ENCODE data around the gene CLHC1.
"Not testable (repeated sequence)": the region's sequence is repeated elsewhere in the genome, so short reads cannot be mapped to it uniquely, and the experiment has no call there.

CLHC1 gene

DNA sequence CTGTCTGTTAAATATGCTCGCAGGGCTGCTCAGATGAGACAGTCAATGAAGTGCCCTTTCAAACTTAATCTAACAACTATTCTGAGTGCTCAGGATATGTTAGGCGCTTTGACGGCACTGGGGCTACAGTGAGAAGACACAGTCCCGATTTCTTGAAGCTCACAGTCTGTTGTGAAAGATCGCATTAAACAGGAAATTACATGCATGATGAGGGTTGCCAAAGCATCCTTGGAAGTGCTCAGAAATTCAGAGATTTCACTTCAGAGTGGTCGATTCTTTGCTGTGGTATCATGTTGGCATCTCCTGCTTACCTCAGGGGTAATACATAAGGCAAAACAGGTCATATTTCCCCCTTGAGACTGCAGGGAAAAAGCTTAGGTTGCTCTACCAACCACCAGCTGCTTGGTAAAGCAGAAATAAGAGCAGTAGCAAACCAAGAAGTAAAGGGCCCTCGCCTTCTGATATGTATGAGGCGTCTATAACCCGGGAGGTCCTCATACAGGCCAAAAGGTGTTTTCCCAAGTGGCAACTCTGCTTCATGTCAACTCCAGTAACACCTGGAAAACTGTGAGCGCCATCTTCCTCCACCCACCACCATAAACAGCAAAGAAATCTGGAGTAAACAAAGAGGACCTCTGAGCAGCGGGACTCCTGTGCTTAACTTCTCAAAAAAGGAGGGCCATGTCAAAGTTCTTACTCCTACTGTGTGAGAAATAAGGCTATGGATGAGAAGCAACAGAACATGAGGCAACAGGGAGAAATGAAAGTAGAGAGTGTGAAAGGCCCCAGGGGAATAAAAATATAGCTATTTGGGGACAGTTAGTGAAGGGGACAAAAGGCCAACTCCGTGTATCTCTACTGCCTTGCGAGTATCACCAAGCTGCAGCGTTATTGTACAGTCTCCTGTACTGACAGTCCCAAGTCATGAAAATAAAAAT, 79.3 kb downstream of the CLHC1 start:
- DNase-seq (ENCODE audit: low spot score), result no peak

DNA sequence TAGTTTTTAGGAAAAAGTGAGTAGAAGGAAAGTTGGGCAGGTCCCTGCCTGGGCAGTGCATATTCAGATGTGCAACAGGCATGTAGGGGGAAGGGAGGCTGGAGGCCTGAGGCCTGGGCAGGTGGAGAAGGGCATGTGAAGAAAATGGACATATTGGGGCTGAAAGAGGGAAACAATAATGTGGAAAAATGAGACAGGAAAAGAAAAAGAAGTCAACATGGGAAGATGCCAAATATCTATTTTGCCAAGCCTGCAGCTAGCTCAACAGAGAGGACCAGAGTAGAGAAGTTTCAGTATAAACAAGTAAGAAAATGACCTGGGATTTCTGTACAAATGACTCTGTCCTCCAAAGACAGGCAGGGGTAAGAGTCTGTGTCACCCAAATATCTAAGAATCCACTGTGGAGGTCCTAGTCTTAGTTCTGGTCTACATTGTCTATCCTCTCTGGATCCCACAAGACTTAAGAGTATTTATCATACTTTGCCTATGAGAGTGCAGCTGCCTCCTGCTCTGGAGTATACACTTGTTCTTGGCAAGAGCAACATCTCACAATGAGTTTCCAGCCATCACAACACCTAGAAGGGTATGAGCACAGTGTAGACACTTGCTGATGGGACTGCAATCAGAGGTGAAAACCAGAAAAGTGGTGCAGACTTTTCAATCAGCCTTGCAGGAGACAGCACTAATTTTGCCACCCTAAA, 80.2 kb downstream of the CLHC1 start:
- DNase-seq (ENCODE audit: low spot score), result no peak

GRCh38 chr2:55150834-55151233, 81.3 kb downstream of the CLHC1 start:
- DNase-seq (ENCODE audit: low spot score), result no peak

GRCh38 chr2:55148269-55148668, 83.8 kb downstream of the CLHC1 start:
- no peak for DNase-seq (ENCODE audit: low spot score)

- no peak for DNase-seq (ENCODE audit: low spot score)
Measured at GRCh38 chr2:55147531-55147930, 84.6 kb downstream of the CLHC1 start.

DNA sequence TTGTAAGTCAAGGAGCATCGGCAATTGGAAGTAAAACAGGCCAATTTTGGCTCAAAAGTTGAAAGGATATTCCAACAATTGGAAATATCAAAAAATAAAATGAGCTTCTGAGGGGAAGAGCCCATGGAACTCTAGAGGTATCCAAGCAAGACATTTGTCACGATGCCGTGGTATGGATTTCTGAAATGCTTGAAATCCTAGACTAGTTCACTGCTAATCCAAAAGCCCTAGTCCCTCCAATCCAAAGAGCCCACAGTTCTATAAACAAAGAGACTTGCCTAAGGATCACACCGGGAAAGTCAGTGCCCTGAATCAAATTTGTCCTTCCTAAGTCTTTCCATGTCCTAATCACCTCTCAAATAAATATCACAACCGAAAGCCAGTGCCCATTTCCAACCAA, 85.1 kb downstream of the CLHC1 start:
- DNase-seq (ENCODE audit: low spot score), result no peak

- DNase-seq (ENCODE audit: low spot score), result no peak
Measured at GRCh38 chr2:55146263-55146662, 85.8 kb downstream of the CLHC1 start.

DNA sequence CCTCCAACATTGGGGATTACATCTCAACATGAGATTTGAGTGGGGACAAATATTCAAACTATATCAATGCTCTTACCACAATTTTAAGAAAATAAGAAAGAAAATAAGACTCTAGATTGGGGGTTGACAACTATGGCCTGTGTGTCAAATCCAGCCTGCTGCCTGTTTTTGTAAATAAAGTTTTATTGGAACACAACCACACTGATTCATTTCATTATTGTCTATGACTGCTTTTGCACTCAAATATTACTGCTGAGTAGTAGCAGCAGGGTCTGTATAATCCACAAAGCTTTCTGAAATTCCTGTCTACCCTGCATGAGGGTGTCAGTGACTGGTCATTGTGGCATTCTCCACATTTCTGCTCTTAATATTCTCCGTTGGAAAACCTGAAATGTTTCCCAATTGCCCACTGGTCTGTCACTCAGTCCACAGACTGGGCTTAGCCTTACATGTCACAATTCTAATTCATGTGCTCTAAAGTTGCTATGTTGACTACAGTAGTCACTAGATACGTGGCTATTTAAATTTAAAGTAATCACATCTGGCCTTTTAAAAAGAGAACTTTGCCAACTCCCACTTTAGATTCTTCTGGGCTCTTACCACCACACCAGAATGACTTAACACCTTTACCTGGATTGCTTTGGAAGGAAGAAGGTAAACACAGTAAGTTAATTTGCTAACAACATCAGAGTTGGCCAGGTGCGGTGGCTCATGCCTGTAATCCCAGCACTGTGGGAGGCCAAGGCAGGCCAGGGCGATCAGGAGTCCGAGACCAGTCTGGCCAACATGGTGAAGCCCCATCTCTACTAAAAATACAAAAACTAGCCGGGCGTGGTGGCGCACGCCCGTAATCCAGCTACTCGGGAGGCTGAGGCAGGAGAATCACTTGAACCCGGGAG, 86.9 kb downstream of the CLHC1 start:
- DNase-seq (ENCODE audit: low spot score), result no peak

- not testable (repeated sequence) for DNase-seq (ENCODE audit: low spot score)
Measured at GRCh38 chr2:55143706-55144105, 88.4 kb downstream of the CLHC1 start.

DNA sequence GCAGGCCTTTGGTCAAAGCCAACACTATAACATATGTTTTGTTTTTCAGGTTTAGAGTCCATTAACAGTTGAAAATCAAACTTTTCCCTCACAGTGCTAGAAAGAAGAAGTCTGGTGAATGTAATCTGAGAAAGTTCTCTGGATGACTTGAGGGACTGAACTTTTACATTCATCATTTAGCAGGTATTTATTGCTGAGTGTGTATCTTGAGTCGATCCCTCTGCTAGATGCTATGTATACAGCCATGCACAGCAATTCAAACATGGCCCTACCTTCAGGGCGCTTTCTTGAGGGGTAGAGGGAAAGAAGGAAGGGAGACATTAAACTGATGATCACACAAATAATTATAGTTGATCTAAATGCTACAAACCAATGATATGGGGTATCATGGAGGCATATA, 89.6 kb downstream of the CLHC1 start:
- DNase-seq (ENCODE audit: low spot score), result no peak

GRCh38 chr2:55141572-55142413, 90.3 kb downstream of the CLHC1 start:
- DNase-seq (ENCODE audit: low spot score), result no peak

- no peak for DNase-seq (ENCODE audit: low spot score)
Measured at GRCh38 chr2:55140316-55141219, 91.5 kb downstream of the CLHC1 start.

- DNase-seq (ENCODE audit: low spot score), result no peak
Measured at GRCh38 chr2:55139305-55139704, 92.8 kb downstream of the CLHC1 start.

DNA sequence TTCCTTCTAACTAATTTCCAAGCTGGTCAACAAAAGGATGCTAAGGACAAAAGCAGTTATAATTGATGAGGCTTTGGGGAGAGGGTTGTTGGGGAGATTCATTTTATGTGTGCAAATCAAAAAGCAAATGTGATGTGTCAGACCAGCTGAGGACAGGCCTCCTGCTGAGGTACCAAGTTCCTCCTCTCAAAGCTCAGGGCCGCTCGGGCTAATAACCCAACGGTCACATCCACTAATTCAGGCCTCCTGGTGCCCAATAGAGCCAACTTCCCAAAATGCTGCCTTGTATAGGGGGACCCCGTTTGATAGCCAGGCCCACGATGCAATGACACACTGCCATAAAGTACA, 93.2 kb downstream of the CLHC1 start:
- no peak for DNase-seq (ENCODE audit: low spot score)

DNA sequence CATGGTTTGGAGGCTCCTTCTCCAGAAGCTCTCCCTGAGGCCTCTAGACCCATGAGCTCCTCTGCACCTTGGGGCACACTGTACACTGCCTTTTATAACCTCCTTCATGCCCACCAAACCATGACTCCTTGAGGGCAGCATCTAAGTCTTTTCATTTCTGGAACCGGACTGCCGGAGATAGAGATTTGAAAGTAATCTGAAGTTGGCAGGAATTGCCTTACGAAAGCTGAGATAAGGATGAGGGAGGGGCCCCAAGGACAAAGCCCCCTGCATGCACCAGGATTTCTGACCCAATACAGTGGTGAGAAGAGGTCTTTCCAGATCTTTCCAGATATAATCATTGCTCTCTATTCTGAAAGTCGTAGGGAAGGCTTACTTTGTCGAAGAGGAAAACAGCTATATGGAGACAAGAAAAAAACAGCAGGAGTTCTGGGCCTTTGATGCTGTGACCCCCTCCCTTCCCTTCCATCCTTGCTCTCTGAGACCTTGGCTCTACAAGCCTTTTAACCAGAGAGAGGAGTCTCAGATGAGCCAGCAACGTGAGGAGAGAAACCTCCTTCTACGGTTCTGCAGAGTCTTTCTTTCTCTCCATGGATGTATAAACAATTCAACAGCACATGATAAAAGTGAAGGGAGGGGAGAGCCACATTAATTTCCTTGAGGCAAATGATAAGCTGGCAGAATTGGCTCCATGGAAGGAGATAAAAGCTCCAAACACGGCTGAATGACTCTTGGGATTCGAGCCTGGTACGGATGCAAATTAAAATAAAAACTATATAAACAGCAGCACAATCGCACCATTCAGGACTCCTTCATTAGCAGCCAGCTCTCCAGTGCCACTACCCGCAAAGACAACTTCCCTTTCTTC, 93.8 kb downstream of the CLHC1 start:
- no peak for DNase-seq (ENCODE audit: low spot score)

GRCh38 chr2:55137024-55137958, 94.8 kb downstream of the CLHC1 start:
- DNase-seq (ENCODE audit: low spot score), result no peak

GRCh38 chr2:55136138-55136541, 96.0 kb downstream of the CLHC1 start:
- DNase-seq (ENCODE audit: low spot score), result no peak

GRCh38 chr2:55135491-55135890, 96.6 kb downstream of the CLHC1 start:
- DNase-seq (ENCODE audit: low spot score), result no peak

All from D341Med (cell line).